A673 (cell line): Measurements from ENCODE around the gene QRICH2. TPM values are rescaled to one million over a fixed set of nuclear protein-coding genes. Genes with fewer than 3 reads are reported as not detected.

ENCODE experiments used
- BruUV-seq: library from RNA; stranded (reverse); fragments of 400-500 nt; replicated peaks from 2 replicates; lab custom pipeline; 2021; lab: Mats Ljungman, UMichigan
- CTCF ChIA-PET: fragments of 300-600 bp; sonication (Branson Sonifier 250); formaldehyde crosslinking; loops from one replicate; lab custom pipeline; 2022; ENCODE audit warnings: antibody characterized with exemption; lab: Charles Lee
- POLR2A ChIA-PET: fragments of 300-600 bp; sonication (Branson Sonifier 250); formaldehyde crosslinking; loops from one replicate; lab custom pipeline; 2022; ENCODE audit warnings: antibody characterized with exemption; ENCODE audit not compliant: low non-redundant PET; lab: Charles Lee
- DNase-seq: peaks from one replicate; pipeline ENCODE4 v3.0.0-alpha.2; 2015; ENCODE audit warnings: low spot score
- H3K27ac ChIP-seq: fragments of 200-600 bp; sonication (generic); 2 replicates; pipeline ENCODE4 v1.5.1; 2016; ENCODE audit warnings: mixed run types, low read depth, mild to moderate bottlenecking, mixed read lengths, antibody characterized with exemption, low read length; ENCODE audit not compliant: poor library complexity, severe bottlenecking
- H3K27me3 ChIP-seq: fragments of 200-600 bp; sonication (generic); replicated peaks from 2 replicates; pipeline ENCODE4 v1.6.1; 2017; ENCODE audit warnings: mixed run types, low read depth, mild to moderate bottlenecking, mixed read lengths, antibody characterized with exemption, low read length; ENCODE audit not compliant: insufficient read depth, poor library complexity
- H3K36me3 ChIP-seq: fragments of 200-600 bp; sonication (generic); 2 replicates; pipeline ENCODE4 v1.6.1; 2016; ENCODE audit warnings: mixed run types, mild to moderate bottlenecking, mixed read lengths, antibody characterized with exemption, low read length; ENCODE audit not compliant: insufficient read depth, poor library complexity, severe bottlenecking
- H3K4me1 ChIP-seq: fragments of 200-600 bp; sonication (generic); 2 replicates; pipeline ENCODE4 v1.6.1; 2017; ENCODE audit warnings: mixed run types, mild to moderate bottlenecking, mixed read lengths, antibody characterized with exemption, low read length; ENCODE audit not compliant: insufficient read depth, poor library complexity, severe bottlenecking
- H3K4me3 ChIP-seq: fragments of 200-600 bp; sonication (generic); 2 replicates; pipeline ENCODE4 v1.5.1; 2016; ENCODE audit warnings: low read depth, mixed run types, mild to moderate bottlenecking, mixed read lengths, low read length; ENCODE audit not compliant: poor library complexity, severe bottlenecking
- H3K9me3 ChIP-seq: fragments of 200-600 bp; sonication (generic); 2 replicates; pipeline ENCODE4 v1.6.1; 2016; ENCODE audit warnings: mixed run types, low read depth, mild to moderate bottlenecking, mixed read lengths, antibody characterized with exemption, low read length; ENCODE audit not compliant: poor library complexity, severe bottlenecking
- EZH2 ChIP-seq: fragments of 200-600 bp; sonication (generic); IDR thresholded peaks from 2 replicates; pipeline ENCODE4 v1.6.1; 2017; ENCODE audit warnings: borderline replicate concordance, low read depth, mild to moderate bottlenecking, mixed read lengths, antibody characterized with exemption, low read length; ENCODE audit not compliant: poor library complexity, severe bottlenecking
- intact Hi-C: fragments of 100-400 bp; cut with micrococcal nuclease; formaldehyde crosslinking; loops from one replicate; pipeline ENCODE4 v1.10.0; 2022; ENCODE audit not compliant: unreplicated experiment
- total RNA-seq: library from RNA; stranded (reverse); gene quantifications from 2 replicates; pipeline ENCODE4 v1.2.3, GENCODE V29; 2021
- TF ChIP-seq, protein P1 (sequence below): fragments of 300-800, 200-600 bp; sonication (generic); conservative IDR thresholded peaks from 2 replicates; pipeline ENCODE4 v1.5.1; 2017; ENCODE audit warnings: low read depth, mild to moderate bottlenecking, antibody characterized with exemption, low read length, moderate library complexity, mixed read lengths

The QRICH2 gene
- total RNA-seq, 1 experiment from 2014 or later = 4.3 TPM

DNA sequence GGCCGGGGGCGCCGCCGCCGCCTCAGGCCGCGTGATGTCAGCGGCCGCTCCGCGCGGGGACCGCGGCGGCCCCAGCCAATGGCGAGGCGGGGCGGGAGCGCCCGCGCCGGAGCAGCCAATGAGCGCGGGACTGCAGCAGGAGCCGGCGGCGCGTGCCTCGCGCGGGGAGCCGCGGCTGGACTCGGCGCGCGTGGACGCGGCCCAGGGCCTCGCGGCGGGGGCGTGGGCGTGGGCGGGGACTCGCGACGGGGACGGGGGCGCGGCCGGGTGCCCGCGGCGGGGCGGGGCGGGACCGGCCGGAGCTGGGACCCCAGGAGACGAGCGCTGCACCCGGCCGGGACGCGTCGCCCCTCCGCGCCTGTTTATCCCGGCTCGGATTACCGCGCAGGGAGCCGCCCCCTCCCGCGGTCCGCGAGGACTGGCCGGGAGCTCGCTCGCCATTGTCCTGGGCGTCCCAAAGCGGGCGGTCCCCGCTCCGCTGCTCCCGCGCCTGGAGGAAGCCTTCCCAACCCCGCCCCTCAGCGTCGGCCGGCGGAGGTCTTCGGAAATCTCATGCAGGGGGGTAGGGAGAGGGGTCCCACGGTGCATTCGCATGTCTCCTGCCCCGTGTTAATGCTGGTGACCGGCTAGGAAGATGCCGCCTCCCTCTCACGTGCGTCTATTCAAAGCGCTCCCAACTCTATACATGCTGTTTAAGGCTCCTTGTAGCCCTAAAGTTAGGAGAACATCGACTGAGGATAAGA, 67.4 kb downstream of the QRICH2 start, which contains the start of gene RNF157:
Gene RNF157 (minus strand): TSS at position 33 of the 743 bp plus-strand sequence. CDS start 253 bp downstream, outside the sequence.
- no peak within 1 kb of the TSS for H3K27ac ChIP-seq
- H3K27me3 ChIP-seq = peaks cover 64% of the 10 kb centered on the region
- no peaks in the 10 kb centered on the region for H3K36me3 ChIP-seq
- intact Hi-C loops = no loop called here
- H3K4me1 ChIP-seq = peaks cover 4% of the 10 kb centered on the region
- H3K9me3 ChIP-seq = no peaks in the 10 kb centered on the region
- TF ChIP-seq EZH2 = peak; percentile 50
- TF ChIP-seq, protein P1, sequence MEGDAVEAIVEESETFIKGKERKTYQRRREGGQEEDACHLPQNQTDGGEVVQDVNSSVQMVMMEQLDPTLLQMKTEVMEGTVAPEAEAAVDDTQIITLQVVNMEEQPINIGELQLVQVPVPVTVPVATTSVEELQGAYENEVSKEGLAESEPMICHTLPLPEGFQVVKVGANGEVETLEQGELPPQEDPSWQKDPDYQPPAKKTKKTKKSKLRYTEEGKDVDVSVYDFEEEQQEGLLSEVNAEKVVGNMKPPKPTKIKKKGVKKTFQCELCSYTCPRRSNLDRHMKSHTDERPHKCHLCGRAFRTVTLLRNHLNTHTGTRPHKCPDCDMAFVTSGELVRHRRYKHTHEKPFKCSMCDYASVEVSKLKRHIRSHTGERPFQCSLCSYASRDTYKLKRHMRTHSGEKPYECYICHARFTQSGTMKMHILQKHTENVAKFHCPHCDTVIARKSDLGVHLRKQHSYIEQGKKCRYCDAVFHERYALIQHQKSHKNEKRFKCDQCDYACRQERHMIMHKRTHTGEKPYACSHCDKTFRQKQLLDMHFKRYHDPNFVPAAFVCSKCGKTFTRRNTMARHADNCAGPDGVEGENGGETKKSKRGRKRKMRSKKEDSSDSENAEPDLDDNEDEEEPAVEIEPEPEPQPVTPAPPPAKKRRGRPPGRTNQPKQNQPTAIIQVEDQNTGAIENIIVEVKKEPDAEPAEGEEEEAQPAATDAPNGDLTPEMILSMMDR = no peak
- no TSS peak for BruUV-seq
- CTCF ChIA-PET = interaction anchor here (0.6 to 1.0 kb wide), 2 partner anchors 39 to 457 kb away, joined by 3 to 6 read pairs; no protein-coding TSS in a partner anchor
- peak; percentile 44 for DNase-seq
- peak within 1 kb of the TSS; percentile 38 for H3K4me3 ChIP-seq
- POLR2A ChIA-PET = no interaction called here

GRCh38 chr17:76239538-76240274, 68.4 kb downstream of the QRICH2 start:
- Histone ChIP-seq H3K36me3 (no peaks in the 10 kb centered on the region), H3K27ac (no peak overlapping the region), H3K9me3 (no peaks in the 10 kb centered on the region), H3K4me1 (peaks cover 4% of the 10 kb centered on the region), H3K4me3 (peak overlapping the region; percentile 28), H3K27me3 (peaks cover 64% of the 10 kb centered on the region)
- ChIA-PET CTCF (interaction anchor here (0.6 kb wide), 1 partner anchor 269 kb away, joined by 10 read pairs; no protein-coding TSS in a partner anchor), POLR2A (no interaction called here)
- intact Hi-C loops = no loop called here
- BruUV-seq = no TSS peak
- DNase-seq = no peak
- TF ChIP-seq, protein P1 = no peak
- TF ChIP-seq EZH2 = peak; percentile 80

GRCh38 chr17:76238847-76239537, 69.1 kb downstream of the QRICH2 start:
- intact Hi-C loops = no loop called here
- Histone ChIP-seq H3K27ac (no peak overlapping the region), H3K9me3 (no peaks in the 10 kb centered on the region), H3K27me3 (peaks cover 60% of the 10 kb centered on the region), H3K36me3 (no peaks in the 10 kb centered on the region), H3K4me3 (no peak overlapping the region), H3K4me1 (peaks cover 4% of the 10 kb centered on the region)
- DNase-seq = no peak
- BruUV-seq = no TSS peak
- TF ChIP-seq, protein P1 = no peak
- ChIA-PET POLR2A (interaction anchor here (1.3 kb wide), 1 partner anchor 25 kb away, joined by 5 read pairs; no protein-coding TSS in a partner anchor), CTCF (interaction anchor here (0.6 kb wide), 2 partner anchors 49 to 268 kb away, joined by 3 to 10 read pairs; no protein-coding TSS in a partner anchor)
